Ishikawa (cell line): ENCODE data around the gene THOC7.
A peak's percentile ranks its signal among the peaks of the same experiment; 100 is the strongest.

Source experiments
- EGR1 ChIP-seq: IDR thresholded peaks from 2 replicates; pipeline ENCODE4 v1.6.1; 2012
- FOXM1 ChIP-seq: IDR thresholded peaks from 2 replicates; pipeline ENCODE4 v1.6.1; 2012; ENCODE audit warnings: low read depth, borderline replicate concordance
- RAD21 ChIP-seq: IDR thresholded peaks from 2 replicates; pipeline ENCODE4 v1.6.1; 2012; ENCODE audit warnings: low read depth
- TAF1 ChIP-seq: IDR thresholded peaks from 2 replicates; pipeline ENCODE4 v1.6.1; 2012; ENCODE audit warnings: low read depth, mild to moderate bottlenecking
- TEAD4 ChIP-seq: IDR thresholded peaks from 2 replicates; pipeline ENCODE4 v1.6.1; 2012

GRCh38 chr3:63864008-63864964 is 681 bp upstream of the THOC7 start:
- TF ChIP-seq TEAD4 (no peak), RAD21 (no peak), TAF1 (peak; percentile 9; the same call in 1 of the 2 replicates), FOXM1 (no peak), EGR1 (0 out of 2 replicates have a peak, but pooled peaks have one; percentile 39)
